ENCODE data around the gene PTBP3.
"Not testable (repeated sequence)": the region's sequence is repeated elsewhere in the genome, so short reads cannot be mapped to it uniquely, and the experiment has no call there.

The PTBP3 gene

DNA sequence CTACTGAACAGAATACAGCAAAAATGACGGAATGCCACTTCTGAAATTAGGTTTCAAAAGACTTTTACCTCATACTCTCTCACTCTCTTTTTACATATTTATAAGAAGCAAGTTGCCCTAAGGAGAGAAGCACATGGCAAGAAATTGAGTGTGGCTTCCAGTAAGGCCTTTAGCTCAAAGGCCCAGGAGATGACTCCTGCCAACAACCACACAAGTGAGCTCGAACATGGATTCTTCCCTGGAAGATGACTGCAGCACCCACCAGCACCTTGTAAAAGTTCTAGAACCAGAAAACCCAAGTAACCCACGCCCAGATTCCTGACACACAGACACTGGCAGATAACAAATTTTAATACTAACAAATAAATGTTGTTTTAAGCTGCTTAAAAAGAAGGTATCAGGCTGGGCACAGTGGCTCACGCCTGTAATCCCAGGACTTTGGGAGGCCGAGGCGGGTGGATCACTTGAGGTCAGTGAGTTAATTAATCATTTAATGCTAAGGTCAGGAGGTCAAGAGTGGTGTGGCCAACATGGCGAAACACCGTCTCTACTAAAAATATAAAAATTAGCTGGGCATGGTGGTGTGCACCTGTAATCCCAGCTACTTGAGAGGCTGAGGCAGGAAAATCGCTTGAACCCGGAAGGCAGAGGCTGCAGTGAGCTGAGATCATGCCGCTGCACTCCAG is 17.0 kb downstream of the PTBP3 start:
- no peak for FAIRE-seq

DNA sequence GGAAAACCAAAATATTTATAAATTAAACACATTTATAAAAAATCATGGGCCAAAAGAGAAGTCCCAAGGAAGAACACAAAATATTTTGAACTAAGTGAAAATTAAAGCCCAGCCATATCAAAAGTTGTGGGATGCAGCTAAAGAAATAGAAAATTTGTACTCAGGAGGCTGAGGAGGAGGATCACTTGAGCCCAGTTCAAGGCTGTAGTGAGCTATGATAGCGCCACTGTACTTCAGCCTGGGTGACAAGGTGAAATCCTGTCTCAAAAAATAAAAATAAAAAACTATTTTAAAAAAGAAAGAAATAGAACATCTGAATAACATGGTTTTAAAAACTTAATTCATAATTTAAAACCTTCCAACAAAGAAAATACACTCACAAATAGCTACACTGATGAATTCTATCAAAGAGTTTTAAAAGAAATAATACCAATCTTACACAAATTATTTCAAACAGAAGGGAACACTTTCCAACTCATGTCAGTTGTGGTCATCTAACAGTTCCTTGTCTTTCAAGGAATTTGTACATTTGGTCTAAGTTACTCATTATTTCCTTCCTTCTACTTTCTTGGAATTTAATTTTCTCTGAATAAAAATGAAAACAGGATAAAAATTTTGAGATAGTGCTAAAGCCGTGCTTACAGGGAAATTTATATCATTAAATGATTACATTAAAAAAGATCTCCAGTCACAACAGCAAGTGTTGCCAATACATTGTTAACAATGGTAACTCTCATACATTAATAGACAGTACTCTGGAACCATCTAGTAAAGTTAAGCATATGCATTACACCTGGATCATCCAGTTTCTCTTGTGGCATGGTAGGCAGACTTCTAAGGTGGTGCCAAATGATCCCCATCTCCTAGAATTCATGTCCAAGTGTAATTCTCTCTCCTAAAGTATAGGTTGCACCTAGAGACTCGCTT is 17.8 kb downstream of the PTBP3 start:
- no peak for FAIRE-seq

DNA sequence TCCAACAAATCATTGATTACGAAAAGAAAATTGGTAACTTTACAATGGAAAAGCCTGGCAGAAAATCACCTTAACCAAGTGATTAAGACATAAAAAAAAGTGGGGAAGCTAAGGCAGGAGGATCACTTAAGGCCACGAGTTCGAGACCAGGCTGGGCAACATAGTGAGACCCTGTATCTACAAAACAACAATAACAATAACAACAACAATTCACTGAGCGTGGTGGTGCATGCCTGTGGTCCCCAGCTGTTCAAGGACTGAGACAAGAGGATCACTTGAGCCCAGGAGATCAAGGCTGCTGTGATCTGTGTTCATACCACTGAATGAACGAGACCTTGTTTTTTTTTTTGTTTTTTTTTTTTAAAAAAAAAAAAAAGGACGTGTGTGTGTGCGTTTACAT is 21.3 kb downstream of the PTBP3 start:
- FAIRE-seq: no peak

GRCh38 chr9:112311497-112311896 is 21.9 kb downstream of the PTBP3 start:
- no peak for FAIRE-seq

GRCh38 chr9:112310826-112311225 is 22.6 kb downstream of the PTBP3 start:
- FAIRE-seq: no peak

GRCh38 chr9:112308588-112308987 is 24.8 kb downstream of the PTBP3 start:
- no peak for FAIRE-seq

- FAIRE-seq: no peak
Measured at GRCh38 chr9:112301420-112301819, 32.0 kb downstream of the PTBP3 start.

DNA sequence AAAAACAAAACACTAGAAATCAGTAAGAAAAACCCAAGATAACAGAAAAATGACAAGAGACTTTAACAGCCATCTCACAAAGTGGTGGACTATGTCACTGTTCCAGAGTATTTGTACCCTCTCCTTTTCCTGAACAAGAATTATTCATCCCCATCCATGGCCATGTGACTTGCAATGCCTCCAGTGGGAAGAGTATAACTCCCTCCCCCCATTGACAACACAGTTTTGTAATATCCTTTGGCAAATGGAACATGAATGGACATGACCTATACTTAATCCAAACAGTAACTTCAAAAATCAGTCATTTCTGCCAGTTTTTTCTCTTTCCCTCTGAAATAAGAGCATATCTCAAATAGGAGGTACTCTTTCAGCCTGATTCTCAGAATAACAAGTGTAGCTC is 33.9 kb downstream of the PTBP3 start:
- FAIRE-seq: no peak

DNA sequence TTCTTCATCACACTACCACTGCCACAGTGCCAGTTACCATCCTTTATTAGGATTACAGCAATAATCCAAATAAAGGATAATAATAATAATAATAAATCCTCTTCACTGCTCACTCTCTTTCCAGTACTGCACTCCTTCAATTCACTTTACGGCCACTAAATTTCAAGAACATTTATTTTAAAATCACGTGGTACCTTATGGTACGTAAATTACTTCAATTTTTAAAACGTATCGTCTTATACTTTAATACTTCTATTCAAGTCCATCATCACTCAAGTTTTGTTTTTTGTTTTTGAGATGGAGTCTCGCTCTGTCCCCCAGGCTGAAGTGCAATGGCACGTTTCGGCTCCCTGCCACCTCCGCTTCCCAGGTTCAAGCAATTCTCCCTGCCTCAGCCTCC is 36.5 kb downstream of the PTBP3 start:
- FAIRE-seq: no peak

- no peak for FAIRE-seq
Measured at GRCh38 chr9:112295174-112295573, 38.2 kb downstream of the PTBP3 start.

DNA sequence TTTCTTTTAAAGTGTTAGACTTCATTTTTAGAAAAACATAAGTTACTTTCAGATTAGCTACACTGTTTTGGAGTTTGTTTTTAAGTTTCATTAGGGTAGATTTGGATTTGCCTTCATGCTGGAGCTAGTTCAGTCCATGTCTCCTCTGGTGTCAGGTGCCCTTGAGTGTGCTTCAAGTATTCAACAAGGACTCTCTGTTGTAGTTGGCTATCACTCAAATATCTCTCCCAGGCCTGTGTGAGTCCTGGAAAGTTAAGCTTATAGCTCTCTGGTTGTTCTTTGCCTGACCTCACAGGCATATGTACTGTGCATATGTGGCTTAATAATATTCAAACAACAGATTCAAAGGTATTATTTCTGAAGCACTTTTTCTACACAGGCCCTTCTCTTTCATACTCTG is 45.4 kb downstream of the PTBP3 start:
- FAIRE-seq: no peak

DNA sequence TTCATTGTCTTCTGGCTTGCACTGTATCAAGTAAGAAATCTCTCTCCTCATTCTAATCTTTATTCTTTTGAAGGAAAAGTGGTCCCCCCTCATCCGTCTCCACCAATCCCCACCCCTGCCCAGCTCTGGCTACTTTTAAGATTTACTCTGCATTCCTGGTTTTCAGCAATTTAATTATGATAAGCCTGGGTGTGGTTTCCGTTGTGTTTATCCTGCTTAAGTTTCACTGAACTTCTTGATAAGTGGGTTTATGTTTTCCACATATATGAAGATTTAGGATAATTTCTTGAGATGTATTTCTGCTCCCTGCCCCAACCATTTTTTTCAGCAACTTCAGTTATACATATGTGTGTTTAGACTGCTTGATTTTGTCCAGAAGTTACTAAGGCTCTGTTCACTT is 46.5 kb downstream of the PTBP3 start:
- no peak for FAIRE-seq

DNA sequence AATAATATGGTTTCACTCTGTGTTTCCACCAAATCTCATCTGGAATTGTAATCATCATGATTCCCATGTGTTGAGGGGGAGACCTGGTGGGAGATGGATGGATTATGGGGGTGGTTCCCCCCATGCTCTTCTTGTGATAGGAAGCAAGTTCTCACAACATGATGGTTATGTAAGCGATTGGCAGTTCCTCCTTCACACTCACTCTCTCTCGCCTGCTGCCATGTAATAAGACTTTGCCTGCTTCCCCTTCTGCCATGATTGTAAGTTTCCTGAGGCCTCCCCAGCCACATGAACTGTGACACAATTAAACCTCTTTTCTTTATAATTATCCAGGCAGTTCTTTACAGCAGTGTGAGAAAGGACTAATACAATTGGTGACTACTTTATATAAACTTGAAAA is 48.4 kb downstream of the PTBP3 start:
- no peak for FAIRE-seq

DNA sequence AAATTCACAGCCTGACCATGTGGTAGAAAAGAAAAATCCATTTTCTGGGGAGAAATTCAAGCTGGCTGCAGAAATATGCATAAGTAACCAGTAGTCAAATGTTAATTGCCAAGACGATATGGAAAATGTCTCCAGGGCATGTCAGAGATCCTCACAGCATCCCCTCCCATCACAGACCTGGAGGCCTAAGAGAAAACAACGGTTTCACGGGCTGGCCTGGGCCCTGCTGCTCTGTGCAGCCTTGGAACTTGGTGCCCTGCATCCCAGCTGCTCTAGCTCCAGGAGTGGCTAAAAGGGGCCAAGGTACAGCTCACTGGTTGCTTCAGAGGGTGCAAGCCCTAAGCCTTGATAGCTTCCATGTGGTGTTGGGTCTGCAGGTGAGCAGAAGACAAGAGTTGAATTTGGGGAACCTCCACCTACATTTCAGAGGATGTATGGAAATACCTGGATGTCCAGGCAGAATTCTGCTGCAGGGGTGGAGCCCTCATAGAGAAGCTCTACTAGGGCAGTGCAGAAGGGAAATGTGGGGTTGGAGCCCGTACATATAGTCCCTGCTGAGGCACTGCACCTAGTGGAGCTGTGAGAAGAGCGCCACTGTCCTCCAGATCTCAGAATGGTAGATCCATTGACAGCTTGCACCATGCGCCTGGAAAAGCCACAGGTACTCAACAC is 49.7 kb downstream of the PTBP3 start:
- no peak for FAIRE-seq

- not testable (repeated sequence) for FAIRE-seq
Measured at GRCh38 chr9:112282841-112283240, 50.6 kb downstream of the PTBP3 start.

- FAIRE-seq: no peak
Measured at GRCh38 chr9:112280904-112281303, 52.5 kb downstream of the PTBP3 start.

DNA sequence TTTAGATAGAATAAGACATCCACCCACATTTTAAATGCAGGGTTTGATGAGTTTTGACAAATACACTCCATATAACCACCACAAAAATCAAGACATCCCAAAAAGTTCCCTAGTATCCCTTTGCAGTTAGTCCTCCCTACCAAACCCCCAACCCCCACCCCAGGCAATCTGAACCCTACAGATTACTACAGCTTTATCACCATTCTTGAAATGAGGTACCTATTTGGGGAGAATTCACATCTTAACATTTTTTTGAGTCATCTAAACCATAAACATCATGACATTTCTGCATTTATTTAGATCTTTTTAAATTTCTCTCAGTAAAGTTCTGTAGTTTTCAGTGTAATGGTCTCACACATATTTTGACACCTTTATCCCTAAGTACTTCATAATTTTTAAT is 53.9 kb downstream of the PTBP3 start:
- FAIRE-seq: no peak

GRCh38 chr9:112278152-112278551 is 55.3 kb downstream of the PTBP3 start:
- no peak for FAIRE-seq

- FAIRE-seq: no peak
Measured at GRCh38 chr9:112274600-112274999, 58.8 kb downstream of the PTBP3 start.

DNA sequence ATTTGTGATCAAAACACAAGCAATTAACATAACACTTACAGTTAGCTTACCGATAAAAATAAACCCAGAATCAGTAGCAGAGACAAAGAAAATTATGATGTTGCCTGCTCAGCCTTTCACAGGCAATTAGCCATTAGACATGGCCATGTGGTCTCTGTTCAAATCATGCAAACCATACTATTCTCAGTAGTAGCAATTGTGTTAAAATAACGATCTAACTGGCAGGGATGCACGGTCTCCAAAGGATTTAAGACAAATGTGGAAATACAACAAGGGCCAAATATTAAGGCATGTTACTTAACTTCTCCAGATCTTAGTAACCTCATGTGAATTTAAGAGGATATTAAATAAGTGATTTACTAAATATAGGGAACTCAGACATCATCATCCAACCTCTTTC is 59.5 kb downstream of the PTBP3 start:
- no peak for FAIRE-seq

DNA sequence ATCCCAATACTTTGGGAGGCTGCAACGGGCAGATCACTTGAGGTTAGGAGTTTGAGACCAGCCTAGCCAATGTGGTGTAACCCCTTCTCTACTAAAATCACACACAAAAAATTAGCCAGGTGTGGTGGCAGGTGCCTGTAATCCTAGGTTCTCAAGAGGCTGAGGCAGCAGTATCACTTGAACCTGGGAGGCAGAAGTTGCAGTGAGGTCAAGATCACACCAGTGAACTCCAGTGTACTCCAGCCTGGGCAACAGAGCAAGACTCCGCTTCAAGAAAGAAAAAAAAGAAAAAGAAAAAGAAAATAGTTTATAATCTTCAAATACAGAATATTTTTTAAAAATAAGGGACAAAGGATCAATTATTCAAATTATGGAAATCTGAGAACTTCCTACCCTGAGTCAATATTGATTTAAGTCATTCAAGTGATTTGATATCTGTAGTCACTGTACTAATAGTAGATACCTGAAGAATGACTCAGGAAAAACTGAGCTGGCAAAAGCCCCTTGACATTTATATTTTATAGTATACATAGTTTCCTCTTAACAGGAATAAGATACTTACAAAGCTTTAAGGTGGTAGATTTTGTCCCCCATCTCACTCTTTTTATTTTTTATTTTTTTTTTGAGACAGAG is 61.8 kb downstream of the PTBP3 start:
- no peak for FAIRE-seq

GRCh38 chr9:112268413-112268812 is 65.0 kb downstream of the PTBP3 start:
- no peak for FAIRE-seq

DNA sequence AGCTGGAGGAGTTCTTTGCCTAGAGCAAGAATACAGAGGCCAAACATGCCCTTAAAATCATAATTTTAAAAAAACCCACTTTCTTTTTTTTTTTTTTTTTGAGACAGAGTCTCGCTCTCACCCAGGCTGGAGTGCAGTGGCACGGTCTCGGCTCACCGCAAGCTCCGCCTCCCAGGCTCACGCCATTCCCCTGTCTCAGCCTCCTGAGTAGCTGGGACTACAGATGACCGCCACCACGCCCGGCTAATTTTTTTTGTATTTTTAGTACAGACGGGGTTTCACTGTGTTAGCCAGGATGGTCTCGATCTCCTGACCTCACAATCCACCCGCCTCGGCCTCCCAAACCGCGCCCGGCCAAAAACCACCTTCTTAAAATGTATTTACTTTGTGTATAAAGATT is 66.3 kb downstream of the PTBP3 start:
- FAIRE-seq: not testable (repeated sequence)
